MM.1S (cell line): ENCODE measurements around the gene FCRL3.

Experiments
- DNase-seq: peaks from one replicate; pipeline ENCODE4 v3.0.0-alpha.2; 2015
- H2AFZ ChIP-seq: fragments of 300-600 bp; sonication (generic); 2 replicates; pipeline ENCODE4 v1.6.0; 2016; ENCODE audit warnings: antibody characterized with exemption, low read length
- H3F3A ChIP-seq: fragments of 300-600 bp; sonication (generic); 2 replicates; pipeline ENCODE4 v1.6.1; 2016; ENCODE audit warnings: mild to moderate bottlenecking, antibody characterized with exemption, low read length, moderate library complexity, mixed read lengths; ENCODE audit not compliant: insufficient read depth
- H3K27ac ChIP-seq: fragments of 300-600 bp; sonication (generic); 2 replicates; pipeline ENCODE4 v1.5.1; 2016; ENCODE audit warnings: mild to moderate bottlenecking, low read length
- H3K27me3 ChIP-seq: fragments of 300-600 bp; sonication (generic); replicated peaks from 2 replicates; pipeline ENCODE4 v1.6.0; 2016; ENCODE audit warnings: low read length; ENCODE audit not compliant: insufficient read depth
- H3K36me3 ChIP-seq: fragments of 300-600 bp; sonication (generic); replicated peaks from 2 replicates; pipeline ENCODE4 v1.6.1; 2016; ENCODE audit warnings: mild to moderate bottlenecking, low read length, mixed read lengths; ENCODE audit not compliant: insufficient read depth
- H3K4me1 ChIP-seq: fragments of 300-600 bp; sonication (generic); 2 replicates; pipeline ENCODE4 v1.6.1; 2016; ENCODE audit warnings: low read length, mixed read lengths
- H3K4me2 ChIP-seq: fragments of 300-600 bp; sonication (generic); 2 replicates; pipeline ENCODE4 v1.6.0; 2016; ENCODE audit warnings: low read depth, low read length
- H3K4me3 ChIP-seq: fragments of 300-600 bp; sonication (generic); 2 replicates; pipeline ENCODE4 v1.5.1; 2016; ENCODE audit warnings: low read length, mixed read lengths
- H3K79me2 ChIP-seq: fragments of 300-600 bp; sonication (generic); 2 replicates; pipeline ENCODE4 v1.6.1; 2016; ENCODE audit warnings: mixed run types, low read length, mixed read lengths
- H3K9ac ChIP-seq: fragments of 300-600 bp; sonication (generic); 2 replicates; pipeline ENCODE4 v1.6.1; 2016; ENCODE audit warnings: low read length, mixed read lengths
- H3K9me2 ChIP-seq: fragments of 300-600 bp; sonication (generic); replicated peaks from 2 replicates; pipeline ENCODE4 v1.6.1; 2016; ENCODE audit warnings: mild to moderate bottlenecking, low read length, mixed read lengths; ENCODE audit not compliant: insufficient read depth
- H3K9me3 ChIP-seq: fragments of 300-600 bp; sonication (generic); replicated peaks from 2 replicates; pipeline ENCODE4 v1.6.1; 2016; ENCODE audit warnings: mild to moderate bottlenecking, low read length, mixed read lengths; ENCODE audit not compliant: insufficient read depth
- H4K20me1 ChIP-seq: fragments of 300-600 bp; sonication (generic); 2 replicates; pipeline ENCODE4 v1.6.1; 2016; ENCODE audit warnings: mild to moderate bottlenecking, low read length, moderate library complexity, mixed read lengths; ENCODE audit not compliant: insufficient read depth
- CTCF ChIP-seq: fragments of 300-600 bp; sonication (generic); IDR thresholded peaks from 2 replicates; pipeline ENCODE4 v1.5.1; 2016; ENCODE audit warnings: antibody characterized with exemption, low read length, mixed read lengths
- EZH2 ChIP-seq: fragments of 300-600 bp; sonication (generic); optimal IDR thresholded peaks from 2 replicates; pipeline ENCODE3; 2017; ENCODE audit warnings: low read depth, mild to moderate bottlenecking, antibody characterized with exemption, low read length, mixed read lengths
- EZH2phosphoT487 ChIP-seq: fragments of 300-600 bp; sonication (generic); IDR thresholded peaks from 2 replicates; pipeline ENCODE4 v1.6.1; 2018; ENCODE audit warnings: antibody characterized with exemption, low read length

The FCRL3 gene

DNA sequence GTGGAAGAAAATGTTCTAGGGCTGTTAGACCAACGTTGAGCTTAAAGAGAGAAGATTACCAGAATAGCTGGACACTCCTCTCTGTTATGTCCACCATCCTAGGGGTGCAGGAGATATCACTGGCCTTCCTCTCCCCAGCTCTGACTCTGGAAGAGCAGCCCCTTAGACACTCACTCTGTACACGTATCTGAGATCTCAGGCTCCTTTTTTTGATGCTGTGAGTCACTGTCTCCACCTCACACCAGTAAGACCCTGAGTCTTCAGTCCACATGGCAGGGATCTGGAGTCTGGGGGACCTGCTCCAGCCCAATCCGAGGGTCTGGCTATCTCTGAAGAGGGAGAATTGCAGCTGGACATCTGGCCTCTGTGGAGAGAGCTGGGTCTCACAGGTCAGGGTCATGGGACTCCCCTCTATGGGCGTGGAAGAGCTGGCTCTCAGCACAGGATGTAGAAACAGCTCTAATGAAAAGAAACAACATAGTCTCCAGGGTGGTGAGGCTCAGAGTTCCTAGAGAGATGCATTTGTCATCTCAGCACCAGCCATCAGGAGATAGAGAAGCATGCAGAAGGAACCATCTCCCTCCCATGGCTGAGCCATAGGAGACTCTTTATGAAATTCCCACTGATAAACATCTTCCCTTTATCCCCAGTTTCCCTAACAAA lies 3.5 kb downstream of the FCRL3 start:
- Histone ChIP-seq H3K79me2 (no peaks in the 10 kb centered on the region), H2AFZ (peak overlapping the region; percentile 52), H3K9ac (no peak overlapping the region), H3K36me3 (no peaks in the 10 kb centered on the region), H3K9me3 (no peaks in the 10 kb centered on the region), H4K20me1 (no peaks in the 10 kb centered on the region), H3K4me2 (peak overlapping the region; percentile 24), H3K4me3 (no peak overlapping the region), H3K27ac (no peak overlapping the region; the same call in 1 of the 2 replicates), H3K9me2 (no peaks in the 10 kb centered on the region), H3K27me3 (no peaks in the 10 kb centered on the region), H3F3A (no peaks in the 10 kb centered on the region), H3K4me1 (peaks cover 18% of the 10 kb centered on the region)
- no peak for TF ChIP-seq EZH2phosphoT487
- TF ChIP-seq CTCF = no peak
- TF ChIP-seq EZH2 = no peak
- no peak for DNase-seq

DNA sequence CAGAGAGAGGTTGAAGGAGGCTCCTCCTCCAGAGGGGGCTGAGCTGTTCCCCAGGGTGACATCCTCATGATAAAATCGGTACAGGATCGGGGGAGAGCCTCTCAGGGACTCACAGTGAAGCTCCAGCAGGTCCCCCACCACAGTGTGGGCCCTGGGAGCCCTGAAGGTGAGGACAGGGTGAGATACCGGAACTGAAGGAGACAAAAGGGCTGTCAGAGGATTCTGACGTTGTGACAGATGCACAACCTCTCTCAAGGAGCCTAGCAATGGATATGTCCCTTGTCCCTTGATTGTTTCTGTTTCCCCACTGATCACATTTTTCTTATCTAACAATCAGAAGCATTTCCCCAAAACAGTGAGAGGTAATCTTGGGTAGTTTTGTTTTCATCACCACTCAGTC lies 5.2 kb downstream of the FCRL3 start:
- Histone ChIP-seq H3K27me3 (no peaks in the 10 kb centered on the region), H3K79me2 (no peaks in the 10 kb centered on the region), H3K36me3 (no peaks in the 10 kb centered on the region), H3K9me3 (no peaks in the 10 kb centered on the region), H3F3A (no peaks in the 10 kb centered on the region), H3K9me2 (no peaks in the 10 kb centered on the region), H3K4me3 (no peak overlapping the region), H3K4me1 (peaks cover 18% of the 10 kb centered on the region), H3K9ac (no peak overlapping the region), H3K27ac (no peak overlapping the region), H2AFZ (no peak overlapping the region), H4K20me1 (no peaks in the 10 kb centered on the region), H3K4me2 (no peak overlapping the region)
- no peak for TF ChIP-seq EZH2phosphoT487
- TF ChIP-seq EZH2 = no peak
- TF ChIP-seq CTCF = no peak
- no peak for DNase-seq

DNA sequence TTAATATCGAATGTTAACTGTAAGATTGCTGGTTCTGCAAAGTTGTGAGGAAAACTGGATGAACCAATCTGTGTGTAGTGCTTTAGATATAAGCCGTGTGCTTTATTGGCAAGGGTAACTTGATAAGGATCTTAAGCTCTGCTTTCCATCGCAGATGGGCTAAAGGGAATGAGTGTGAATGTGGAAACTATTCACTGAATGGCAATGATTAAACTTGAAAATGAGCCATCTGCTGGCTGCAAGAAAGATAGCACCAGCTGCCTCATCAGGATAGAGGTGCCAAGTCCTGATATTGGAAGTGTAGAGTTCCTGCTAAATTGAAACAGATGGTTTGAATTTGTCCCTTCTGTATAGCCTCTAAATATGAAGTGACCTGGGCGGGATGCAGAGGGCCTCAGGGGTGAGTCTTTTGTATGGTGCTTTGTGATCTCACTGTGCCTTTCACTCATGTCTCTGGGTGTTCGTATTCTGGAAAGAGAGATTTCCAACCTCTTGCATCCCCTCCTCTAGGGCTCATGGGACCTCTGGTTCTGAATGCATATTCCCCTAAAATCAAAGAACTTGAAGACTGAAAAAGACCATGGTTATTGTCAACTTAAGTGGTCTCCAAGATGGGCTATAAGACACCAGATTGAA lies 9.2 kb downstream of the FCRL3 start:
- H3K9me3 ChIP-seq = no peaks in the 10 kb centered on the region
- no peak overlapping the region for H2AFZ ChIP-seq
- H3K9ac ChIP-seq = no peak overlapping the region
- TF ChIP-seq CTCF = peak; percentile 96
- TF ChIP-seq EZH2 = no peak
- no peak overlapping the region for H3K4me2 ChIP-seq
- no peaks in the 10 kb centered on the region for H3K79me2 ChIP-seq
- no peaks in the 10 kb centered on the region for H3K4me1 ChIP-seq
- no peak overlapping the region for H3K4me3 ChIP-seq
- H3K36me3 ChIP-seq = no peaks in the 10 kb centered on the region
- no peak overlapping the region for H3K27ac ChIP-seq
- no peaks in the 10 kb centered on the region for H3F3A ChIP-seq
- no peaks in the 10 kb centered on the region for H3K27me3 ChIP-seq
- H4K20me1 ChIP-seq = no peaks in the 10 kb centered on the region
- DNase-seq = peak; percentile 69
- no peaks in the 10 kb centered on the region for H3K9me2 ChIP-seq
